K562 (cell line): ENCODE data around the gene PIP4K2A. TPM values are rescaled to one million over a fixed set of nuclear protein-coding genes. Genes with fewer than 3 reads are reported as not detected.
A peak's percentile ranks its signal among the peaks of the same experiment; 100 is the strongest.

Experiments
- ATAC-seq: fragments of 200-7000 bp; cut with Tn5 transposase; 3 replicates; pipeline ENCODE4 v1.9.1; 2020; ENCODE audit warnings: moderate library complexity
- BruUV-seq: library from RNA; stranded (reverse); fragments of 400-500 nt; replicated peaks from 2 replicates; lab custom pipeline; 2021; lab: Mats Ljungman, UMichigan
- CTCF ChIA-PET: fragments of 300-600 bp; formaldehyde crosslinking; extraction: SDS; loops from one replicate; lab custom pipeline; 2021; ENCODE audit warnings: low intra/inter-chr PET ratio; lab: Yijun Ruan, JAX
- POLR2A ChIA-PET: fragments of 300-600, 350-650 bp; sonication (Branson Sonifier 250); formaldehyde crosslinking; extraction: SDS; loops from one replicate; lab custom pipeline; 2021; ENCODE audit warnings: antibody characterized with exemption, inconsistent platforms; lab: Yijun Ruan, JAX
- DNase-seq, 4 experiments: peaks; one replicate each; pipeline versions ENCODE4 v3.0.0 to v3.0.0-alpha.2; 2011 to 2018; ENCODE audit warnings: low spot score in 3 of 4, mixed read lengths in 3 of 4; ENCODE audit errors: extremely low read depth in 1 of 4
- FAIRE-seq: peaks from 2 replicates; lab custom pipeline; 2011; peaks lifted over from hg19 to GRCh38; lab: Jason Lieb, UNC
- H2AFZ ChIP-seq: 2 replicates; pipeline ENCODE4 v1.6.0; 2011; ENCODE audit warnings: low read depth, low read length, control low read depth, inconsistent platforms
- H3K27ac ChIP-seq: fragments of 200-600 bp; 3 replicates; pipeline ENCODE4 v1.8.0; 2011; ENCODE audit warnings: low read depth, mild to moderate bottlenecking, control low read depth, inconsistent platforms, low read length, moderate library complexity, mixed read lengths; ENCODE audit errors: extremely low read depth
- H3K27me3 ChIP-seq, 2 experiments: fragments of 300-600 bp in 1 of 2; 2 replicates in 1 of 2; 3 replicates in 1 of 2; pipeline versions ENCODE4 v1.6.0 to v1.8.0; 2011; ENCODE audit warnings: inconsistent platforms in 2 of 2, low read length in 2 of 2, mild to moderate bottlenecking in 1 of 2, mixed read lengths in 1 of 2, moderate library complexity in 1 of 2; ENCODE audit not compliant: control insufficient read depth in 2 of 2, insufficient read depth in 2 of 2
- H3K36me3 ChIP-seq: fragments of 300-600 bp; 3 replicates; pipeline ENCODE4 v1.8.0; 2011; ENCODE audit warnings: mild to moderate bottlenecking, low read length, inconsistent platforms; ENCODE audit not compliant: control insufficient read depth, insufficient read depth
- H3K4me1 ChIP-seq, 2 experiments: fragments of 200-600 bp in 1 of 2; replicated peaks in 1 of 2; 2 replicates in 1 of 2; 3 replicates in 1 of 2; pipeline versions ENCODE4 v1.5.1 to v1.8.0; 2011; ENCODE audit warnings: inconsistent platforms in 2 of 2, low read length in 2 of 2, mild to moderate bottlenecking in 1 of 2, mixed read lengths in 1 of 2, moderate library complexity in 1 of 2; ENCODE audit not compliant: control insufficient read depth in 2 of 2, insufficient read depth in 2 of 2
- H3K4me2 ChIP-seq: 2 replicates; pipeline ENCODE4 v1.6.1; 2011; ENCODE audit warnings: low read length, control low read depth, inconsistent platforms, mixed read lengths; ENCODE audit not compliant: insufficient read depth
- H3K4me3 ChIP-seq: fragments of 200-600 bp; sonication (generic), shearing (Covaris generic); 2 replicates; pipeline ENCODE4 v1.5.1; 2016; ENCODE audit warnings: control low read depth, inconsistent platforms
- H3K79me2 ChIP-seq: fragments of 200-600 bp; 3 replicates; pipeline ENCODE4 v1.8.0; 2011; ENCODE audit warnings: low read length, inconsistent platforms; ENCODE audit not compliant: control insufficient read depth, insufficient read depth
- H3K9ac ChIP-seq, 2 experiments: 2 replicates each; pipeline versions ENCODE4 v1.6.0 to v1.6.1; 2011; ENCODE audit warnings: low read depth in 2 of 2, low read length in 2 of 2, control low read depth in 1 of 2, inconsistent platforms in 1 of 2, mild to moderate bottlenecking in 1 of 2, mixed read lengths in 1 of 2; ENCODE audit not compliant: insufficient read depth in 1 of 2
- H3K9me1 ChIP-seq: one replicate; pipeline ENCODE4 v1.6.0; 2011; ENCODE audit warnings: inconsistent platforms, mild to moderate bottlenecking, low read length, moderate library complexity; ENCODE audit not compliant: control insufficient read depth, insufficient read depth
- H3K9me3 ChIP-seq: replicated peaks from 2 replicates; pipeline ENCODE4 v1.5.1; 2011; ENCODE audit warnings: low read depth, low read length, inconsistent platforms; ENCODE audit not compliant: control insufficient read depth, insufficient read depth
- H4K20me1 ChIP-seq: replicated peaks from 2 replicates; pipeline ENCODE4 v1.6.1; 2011; ENCODE audit warnings: low read length, inconsistent platforms, mixed read lengths; ENCODE audit not compliant: control insufficient read depth, insufficient read depth
- CBX2 ChIP-seq: fragments of 200-600 bp; sonication (generic); IDR thresholded peaks from one replicate; pipeline ENCODE4 v1.6.1; 2012; ENCODE audit warnings: mild to moderate bottlenecking, low read length, inconsistent platforms; ENCODE audit not compliant: insufficient read depth, poor library complexity, severe bottlenecking
- CHAMP1 ChIP-seq: fragments of 450-650 bp; IDR thresholded peaks from 2 replicates; pipeline ENCODE4 v1.6.1; 2016; ENCODE audit warnings: mild to moderate bottlenecking
- ELF2 ChIP-seq: fragments of 250-450 bp; sonication (Bioruptor Pico); IDR thresholded peaks from 2 replicates; pipeline ENCODE4 v1.5.0; 2021; ENCODE audit warnings: mild to moderate bottlenecking
- HNRNPH1 ChIP-seq: fragments of 200-400 bp; formaldehyde crosslinking; optimal IDR thresholded peaks from 2 replicates; pipeline ENCODE3; 2017; ENCODE audit warnings: low read depth, mild to moderate bottlenecking, low read length, moderate library complexity
- POLR2AphosphoS5 ChIP-seq: IDR thresholded peaks from 2 replicates; pipeline ENCODE4 v1.6.1; 2011; ENCODE audit warnings: mild to moderate bottlenecking, low read depth, low read length, moderate library complexity; ENCODE audit not compliant: control insufficient read depth, insufficient read depth
- SMAD4 ChIP-seq: fragments of 250-450 bp; sonication (Bioruptor Pico); conservative IDR thresholded peaks from 2 replicates; pipeline ENCODE4 v1.8.0; 2021; ENCODE audit warnings: inconsistent platforms, mild to moderate bottlenecking, moderate library complexity
- SMARCA4 ChIP-seq: fragments of 450-650 bp; IDR thresholded peaks from 2 replicates; pipeline ENCODE4 v1.6.1; 2016
- SNRNP70 ChIP-seq: fragments of 200-400 bp; formaldehyde crosslinking; optimal IDR thresholded peaks from 2 replicates; pipeline ENCODE3; 2017; ENCODE audit warnings: low read depth, low read length
- TOE1 ChIP-seq, 2 experiments: fragments of 450-650 bp in 1 of 2; sonication (generic) in 1 of 2; formaldehyde crosslinking in 1 of 2; IDR thresholded peaks; 2 replicates each; pipeline versions ENCODE4 v1.7.1 to v1.8.0; 2016 to 2022; ENCODE audit warnings: borderline replicate concordance in 2 of 2, mild to moderate bottlenecking in 2 of 2, antibody characterized with exemption in 1 of 2, inconsistent platforms in 1 of 2, low read depth in 1 of 2, missing genetic modification reagents in 1 of 2, moderate library complexity in 1 of 2
- ZNF143 ChIP-seq: sonication (generic); formaldehyde crosslinking; IDR thresholded peaks from 2 replicates; pipeline ENCODE4 v1.9.0; 2022; ENCODE audit warnings: mild to moderate bottlenecking, missing genetic modification reagents
- ZNF253 ChIP-seq: fragments of 250-450 bp; sonication (Bioruptor Pico); conservative IDR thresholded peaks from 2 replicates; pipeline ENCODE4 v1.6.1; 2021; ENCODE audit warnings: mild to moderate bottlenecking
- ZNF316 ChIP-seq: fragments of 450-650 bp; IDR thresholded peaks from 2 replicates; pipeline ENCODE4 v1.6.1; 2016
- ZNF507 ChIP-seq: conservative IDR thresholded peaks from 2 replicates; pipeline ENCODE4 v1.6.1; 2017; ENCODE audit warnings: missing genetic modification characterization, missing compliant biosample characterization
- ZNF830 ChIP-seq: fragments of 250-450 bp; sonication (Bioruptor Pico); IDR thresholded peaks from 2 replicates; pipeline ENCODE4 v1.5.0; 2021; ENCODE audit warnings: mild to moderate bottlenecking
- WGBS: fragments of 100-300 bp; shearing (Covaris generic); methylation state at CpG from one replicate; pipeline ENCODE4 v1.1.6; 2016; ENCODE audit warnings: low coverage, mixed read lengths; ENCODE audit not compliant: insufficient coverage; ENCODE audit errors: missing lambda C conversion rate; 5-methylcytosine and 5-hydroxymethylcytosine counted together
- in situ Hi-C: fragments of 300-500 bp; cut with MboI; formaldehyde crosslinking; loops from 4 replicates; pipeline ENCODE4 v1.15.0; 2018; ENCODE audit warnings: inconsistent platforms, mixed read lengths
- intact Hi-C: fragments of 100-400 bp; cut with micrococcal nuclease; formaldehyde crosslinking; loops from 2 replicates; pipeline ENCODE4 v1.14.2; 2022
- polyA plus RNA-seq, 8 experiments: library from polyadenylated mRNA; depleted of rRNA in 4 of 8; stranded (reverse) in 5 of 8; unstranded in 3 of 8; fragments of >200 nt; fragmentation: Nextera tagmentation in 2 of 8; fragmentation: Illumina TruSeq in 1 of 8; extraction: Ambion mirVana in 2 of 8; extraction: Trizol in 1 of 8; gene quantifications; 2 replicates each; pipeline versions ENCODE4 v1.2.1 to v1.2.3, GENCODE V29; 2011 to 2014; ENCODE audit warnings: inconsistent platforms in 1 of 8, missing spikeins in 1 of 8
- total RNA-seq, 7 experiments: library from RNA; depleted of rRNA in 6 of 7; stranded (reverse); fragments of >200 nt in 6 of 7; fragmentation: Illumina TruSeq in 2 of 7; extraction: Trizol in 2 of 7; gene quantifications; 2 replicates each; pipeline versions ENCODE4 v1.2.1 to v1.2.3, GENCODE V29; 2011 to 2021; ENCODE audit warnings: low replicate concordance in 1 of 7
- TF ChIP-seq, protein P1 (sequence below): fragments of 450-650 bp; formaldehyde crosslinking; IDR thresholded peaks from 2 replicates; pipeline ENCODE4 v1.4.0; 2020; ENCODE audit warnings: mild to moderate bottlenecking, moderate library complexity
- TF ChIP-seq, protein P2 (sequence below): sonication (generic); formaldehyde crosslinking; IDR thresholded peaks from 2 replicates; pipeline ENCODE4 v1.8.0; 2022; ENCODE audit warnings: mild to moderate bottlenecking, missing genetic modification reagents

Gene PIP4K2A
- total and polyA plus RNA-seq, 9 of the 15 experiments (the other 6 are each of a cell fraction or from before 2014, with no cell fraction given) = 35.6 to 117 (median 71.9) TPM

DNA sequence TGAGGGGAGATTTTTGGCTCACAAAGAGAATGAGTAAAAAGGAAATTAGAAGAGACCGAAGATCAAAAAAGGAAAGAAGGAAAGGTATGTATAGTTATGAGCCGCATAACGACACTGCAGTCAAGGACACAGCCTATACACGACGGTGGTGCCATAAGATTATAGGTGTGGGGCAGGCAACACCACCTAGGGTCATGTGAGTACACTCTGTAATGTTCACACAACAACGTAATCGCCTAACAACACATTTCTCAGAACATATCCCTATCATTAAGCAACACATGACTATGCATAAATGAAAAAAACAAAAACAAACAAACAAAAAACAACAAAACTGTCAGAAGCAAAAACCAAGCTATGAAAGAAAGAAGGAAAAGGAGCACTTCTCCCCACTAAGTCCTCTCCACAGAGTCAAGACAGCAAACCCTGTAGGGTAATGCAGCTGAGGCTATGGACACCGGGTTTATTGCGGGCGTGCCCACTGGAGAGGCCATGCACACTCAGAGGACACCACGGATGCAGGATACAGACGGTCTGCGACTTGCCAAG, 45.1 kb downstream of the PIP4K2A start:
- FAIRE-seq (peak; percentile 52), ATAC-seq (peak; percentile 71), DNase-seq (peak in 3 of 4 experiments; percentile 38 to 60 (median 43))
- POLR2A ChIA-PET = interaction anchor here (0.5 to 3.7 kb wide), 9 partner anchors 8 to 264 kb away, joined by 3 to 12 read pairs (median 3); no protein-coding TSS in a partner anchor
- Histone ChIP-seq H3K79me2 (peaks cover 100% of the 10 kb centered on the region), H2AFZ (peak overlapping the region; percentile 7; the same call in 1 of the 2 replicates), H3K9me3 (no peaks in the 10 kb centered on the region), H3K4me2 (peak overlapping the region; percentile 69), H3K27ac (peak overlapping the region; percentile 78), H3K4me3 (no peak overlapping the region), H4K20me1 (no peaks in the 10 kb centered on the region; the same call in 1 of the 2 replicates), H3K27me3 (no peaks in the 10 kb centered on the region), H3K9me1 (no peaks in the 10 kb centered on the region), H3K36me3 (no peaks in the 10 kb centered on the region), H3K4me1 (peaks cover 29 to 64% of the 10 kb centered on the region in 2 experiments), H3K9ac (peak overlapping the region; percentile 49 to 58; a peak in 3 of 4 replicates)
- in situ Hi-C loops (no loop called here), intact Hi-C loops (loop anchor here (2.0 to 5.0 kb wide), 2 partner anchors 42 to 44 kb away; no protein-coding TSS in a partner anchor)
- BruUV-seq = no TSS peak
- CTCF ChIA-PET = no interaction called here
- WGBS = 18% methylated on average over 13 of the region's 13 CpGs
- TF ChIP-seq ZNF143 (no peak), TOE1 (IDR thresholded peaks at IDR 0.05; ENCODE audit: borderline replicate concordance) (no peak), TOE1 (CRISPR knock-in tag; IDR thresholded peaks at IDR 0.05; ENCODE audit: borderline replicate concordance, low read depth) (no peak), ZNF830 (CRISPR knock-in tag) (no peak), HNRNPH1 (no peak), SNRNP70 (no peak), POLR2AphosphoS5 (no peak), CBX2 (no peak), ZNF507 (no peak), ELF2 (CRISPR knock-in tag) (no peak), SMARCA4 (peak; percentile 91), ZNF253 (CRISPR knock-in tag) (no peak), ZNF316 (peak; percentile 96), CHAMP1 (0 out of 2 replicates have a peak, but pooled peaks have one; percentile 46), SMAD4 (no peak)
- TF ChIP-seq, protein P1, sequence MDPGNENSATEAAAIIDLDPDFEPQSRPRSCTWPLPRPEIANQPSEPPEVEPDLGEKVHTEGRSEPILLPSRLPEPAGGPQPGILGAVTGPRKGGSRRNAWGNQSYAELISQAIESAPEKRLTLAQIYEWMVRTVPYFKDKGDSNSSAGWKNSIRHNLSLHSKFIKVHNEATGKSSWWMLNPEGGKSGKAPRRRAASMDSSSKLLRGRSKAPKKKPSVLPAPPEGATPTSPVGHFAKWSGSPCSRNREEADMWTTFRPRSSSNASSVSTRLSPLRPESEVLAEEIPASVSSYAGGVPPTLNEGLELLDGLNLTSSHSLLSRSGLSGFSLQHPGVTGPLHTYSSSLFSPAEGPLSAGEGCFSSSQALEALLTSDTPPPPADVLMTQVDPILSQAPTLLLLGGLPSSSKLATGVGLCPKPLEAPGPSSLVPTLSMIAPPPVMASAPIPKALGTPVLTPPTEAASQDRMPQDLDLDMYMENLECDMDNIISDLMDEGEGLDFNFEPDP = no peak
- TF ChIP-seq, protein P2, sequence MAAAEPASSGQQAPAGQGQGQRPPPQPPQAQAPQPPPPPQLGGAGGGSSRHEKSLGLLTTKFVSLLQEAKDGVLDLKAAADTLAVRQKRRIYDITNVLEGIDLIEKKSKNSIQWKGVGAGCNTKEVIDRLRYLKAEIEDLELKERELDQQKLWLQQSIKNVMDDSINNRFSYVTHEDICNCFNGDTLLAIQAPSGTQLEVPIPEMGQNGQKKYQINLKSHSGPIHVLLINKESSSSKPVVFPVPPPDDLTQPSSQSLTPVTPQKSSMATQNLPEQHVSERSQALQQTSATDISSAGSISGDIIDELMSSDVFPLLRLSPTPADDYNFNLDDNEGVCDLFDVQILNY = no peak
